Liver (tissue), 3 donors: ENCODE data around the gene MAGIX.

Experiments used
- CTCF ChIP-seq: fragments of 150-350 bp; IDR thresholded peaks from 2 replicates; pipeline ENCODE4 v1.5.1; 2017; ENCODE audit warnings: improper control_type of control experiment, low read depth, low read length; ENCODE audit not compliant: missing input control
- GABPA ChIP-seq, 2 donors: IDR thresholded peaks in 1 of 2; conservative IDR thresholded peaks in 1 of 2; 2 replicates each; pipeline ENCODE4 v1.6.1; 2016; ENCODE audit warnings: antibody characterized with exemption in 2 of 2, mild to moderate bottlenecking in 1 of 2, moderate library complexity in 1 of 2
- TAF1 ChIP-seq: conservative IDR thresholded peaks from 2 replicates; pipeline ENCODE4 v1.6.1; 2016; ENCODE audit warnings: antibody characterized with exemption, mild to moderate bottlenecking
- YY1 ChIP-seq: IDR thresholded peaks from 2 replicates; pipeline ENCODE4 v1.6.1; 2016; ENCODE audit warnings: antibody characterized with exemption, mild to moderate bottlenecking
- TF ChIP-seq, protein P1 (sequence below): IDR thresholded peaks from 2 replicates; pipeline ENCODE4 v1.6.1; 2016; ENCODE audit warnings: antibody characterized with exemption
- donor health status: healthy.
- donor health status: healthy.

GRCh38 chrX:49172280-49172780, 9.8 kb downstream of the MAGIX start:
- no peak for TF ChIP-seq CTCF
- TF ChIP-seq, protein P1, sequence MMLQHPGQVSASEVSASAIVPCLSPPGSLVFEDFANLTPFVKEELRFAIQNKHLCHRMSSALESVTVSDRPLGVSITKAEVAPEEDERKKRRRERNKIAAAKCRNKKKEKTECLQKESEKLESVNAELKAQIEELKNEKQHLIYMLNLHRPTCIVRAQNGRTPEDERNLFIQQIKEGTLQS, result no peak
- no peak for TF ChIP-seq GABPA (IDR thresholded peaks at IDR 0.05 in 1 of 2, conservative IDR thresholded peaks at IDR 0.05 in 1 of 2)
- no peak for TF ChIP-seq YY1
- no peak for TF ChIP-seq TAF1
